ENCODE measurements around the gene YPEL2. TPM values are rescaled to one million over a fixed set of nuclear protein-coding genes. Genes with fewer than 3 reads are reported as not detected.

The YPEL2 gene
- total RNA-seq, 1 experiment from 2014 or later: 4.1 TPM

DNA sequence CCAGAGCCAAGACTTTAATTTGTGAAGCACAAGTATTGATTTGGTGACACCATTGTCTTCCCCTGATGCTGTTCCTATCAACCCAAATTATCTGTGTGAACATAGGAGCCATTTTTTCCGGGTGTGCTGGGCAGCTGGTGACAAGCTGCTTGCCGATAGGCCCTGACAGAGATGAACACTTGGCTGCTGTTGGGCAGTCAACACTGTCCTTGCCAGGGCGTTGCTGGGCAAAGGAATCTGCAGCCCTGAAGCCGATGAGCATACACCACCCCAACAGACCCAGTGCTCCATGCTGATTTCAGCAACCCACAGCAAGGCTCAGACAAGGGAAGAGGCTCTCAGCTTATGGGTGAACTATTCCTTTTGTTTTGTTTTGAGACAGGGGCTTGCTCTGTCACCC lies 105.4 kb downstream of the YPEL2 start:
- no peaks in the 10 kb centered on the region for H3K9me3 Mint-ChIP-seq (ENCODE audit: low read depth, unreplicated experiment)
- H3K4me1 Mint-ChIP-seq (ENCODE audit: low read depth, unreplicated experiment): peaks cover 7% of the 10 kb centered on the region
- intact Hi-C loops (cut with micrococcal nuclease; ENCODE audit: unreplicated experiment): no loop called here
- no peaks in the 10 kb centered on the region for H3K36me3 Mint-ChIP-seq (ENCODE audit: insufficient read depth, unreplicated experiment)
- DNase-seq: no peak
- CTCF ChIA-PET: no interaction called here
- H3K4me3 Mint-ChIP-seq (ENCODE audit: low read depth, unreplicated experiment): no peak overlapping the region
- BruUV-seq (replicated peaks): no TSS peak
- TF ChIP-seq, protein P1, sequence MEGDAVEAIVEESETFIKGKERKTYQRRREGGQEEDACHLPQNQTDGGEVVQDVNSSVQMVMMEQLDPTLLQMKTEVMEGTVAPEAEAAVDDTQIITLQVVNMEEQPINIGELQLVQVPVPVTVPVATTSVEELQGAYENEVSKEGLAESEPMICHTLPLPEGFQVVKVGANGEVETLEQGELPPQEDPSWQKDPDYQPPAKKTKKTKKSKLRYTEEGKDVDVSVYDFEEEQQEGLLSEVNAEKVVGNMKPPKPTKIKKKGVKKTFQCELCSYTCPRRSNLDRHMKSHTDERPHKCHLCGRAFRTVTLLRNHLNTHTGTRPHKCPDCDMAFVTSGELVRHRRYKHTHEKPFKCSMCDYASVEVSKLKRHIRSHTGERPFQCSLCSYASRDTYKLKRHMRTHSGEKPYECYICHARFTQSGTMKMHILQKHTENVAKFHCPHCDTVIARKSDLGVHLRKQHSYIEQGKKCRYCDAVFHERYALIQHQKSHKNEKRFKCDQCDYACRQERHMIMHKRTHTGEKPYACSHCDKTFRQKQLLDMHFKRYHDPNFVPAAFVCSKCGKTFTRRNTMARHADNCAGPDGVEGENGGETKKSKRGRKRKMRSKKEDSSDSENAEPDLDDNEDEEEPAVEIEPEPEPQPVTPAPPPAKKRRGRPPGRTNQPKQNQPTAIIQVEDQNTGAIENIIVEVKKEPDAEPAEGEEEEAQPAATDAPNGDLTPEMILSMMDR (IDR thresholded peaks at IDR 0.05; ENCODE audit: unreplicated experiment): no peak
- H3K27ac Mint-ChIP-seq (ENCODE audit: unreplicated experiment): no peak overlapping the region
- H3K27me3 Mint-ChIP-seq (ENCODE audit: unreplicated experiment): peaks cover 14% of the 10 kb centered on the region

DNA sequence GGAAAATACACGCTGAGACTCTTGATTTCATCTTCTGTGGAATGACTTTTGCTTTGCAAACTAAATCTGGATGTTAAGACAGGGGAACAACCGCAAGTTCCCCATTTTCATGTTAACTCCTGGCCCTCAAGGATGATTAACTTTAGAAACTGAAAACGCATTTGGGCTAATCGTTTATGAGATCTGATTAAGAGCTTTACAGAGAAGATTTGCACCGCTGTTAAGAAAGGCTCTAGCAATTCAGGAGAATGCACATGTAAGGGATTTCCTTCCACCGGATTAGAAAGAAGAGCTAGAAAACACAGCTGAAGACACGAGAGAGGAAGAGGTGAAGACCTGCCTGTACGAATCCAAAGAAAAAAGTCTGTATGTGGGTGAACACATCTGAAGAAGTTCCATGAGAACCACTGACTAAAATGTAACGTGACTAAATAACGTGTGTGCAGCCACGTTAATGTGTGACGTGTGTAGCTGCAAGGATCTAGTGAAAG lies 106.4 kb downstream of the YPEL2 start:
- no peak overlapping the region for H3K27ac Mint-ChIP-seq (ENCODE audit: unreplicated experiment)
- no peaks in the 10 kb centered on the region for H3K36me3 Mint-ChIP-seq (ENCODE audit: insufficient read depth, unreplicated experiment)
- intact Hi-C loops (cut with micrococcal nuclease; ENCODE audit: unreplicated experiment): no loop called here
- no peak overlapping the region for H3K4me3 Mint-ChIP-seq (ENCODE audit: low read depth, unreplicated experiment)
- DNase-seq: no peak
- TF ChIP-seq, protein P1 (IDR thresholded peaks at IDR 0.05; ENCODE audit: unreplicated experiment): no peak
- CTCF ChIA-PET: no interaction called here
- H3K27me3 Mint-ChIP-seq (ENCODE audit: unreplicated experiment): peaks cover 5% of the 10 kb centered on the region
- no TSS peak for BruUV-seq (replicated peaks)
- H3K9me3 Mint-ChIP-seq (ENCODE audit: low read depth, unreplicated experiment): no peaks in the 10 kb centered on the region
- H3K4me1 Mint-ChIP-seq (ENCODE audit: low read depth, unreplicated experiment): peaks cover 7% of the 10 kb centered on the region

DNA sequence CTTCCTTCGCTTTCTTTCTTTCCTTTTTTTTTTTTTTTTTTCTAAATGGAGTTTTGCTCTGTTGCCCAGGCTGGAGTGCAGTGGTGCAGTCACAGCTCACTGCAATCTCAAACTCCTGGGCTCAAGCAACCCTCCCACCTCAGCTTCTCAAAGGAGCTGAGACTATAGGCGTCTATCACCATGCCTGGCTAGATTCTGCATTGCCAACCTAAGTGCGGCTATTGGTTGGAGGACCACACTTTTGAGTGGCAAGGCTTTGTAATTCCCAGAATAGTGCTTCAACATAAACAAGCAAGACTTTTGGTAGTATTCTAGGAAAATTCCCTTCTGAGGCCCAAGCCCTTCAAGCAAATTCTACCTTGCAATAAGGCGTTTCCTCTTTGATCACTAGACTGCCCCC lies 107.8 kb downstream of the YPEL2 start:
- no peak overlapping the region for H3K4me3 Mint-ChIP-seq (ENCODE audit: low read depth, unreplicated experiment)
- no peaks in the 10 kb centered on the region for H3K36me3 Mint-ChIP-seq (ENCODE audit: insufficient read depth, unreplicated experiment)
- no peaks in the 10 kb centered on the region for H3K27me3 Mint-ChIP-seq (ENCODE audit: unreplicated experiment)
- no peaks in the 10 kb centered on the region for H3K9me3 Mint-ChIP-seq (ENCODE audit: low read depth, unreplicated experiment)
- TF ChIP-seq, protein P1 (IDR thresholded peaks at IDR 0.05; ENCODE audit: unreplicated experiment): no peak
- CTCF ChIA-PET: interaction anchor here (0.5 to 1.7 kb wide), 3 partner anchors 110 to 1594 kb away, joined by 3 to 6 read pairs (median 6); no protein-coding TSS in a partner anchor
- peaks cover 7% of the 10 kb centered on the region for H3K4me1 Mint-ChIP-seq (ENCODE audit: low read depth, unreplicated experiment)
- no peak for DNase-seq
- no peak overlapping the region for H3K27ac Mint-ChIP-seq (ENCODE audit: unreplicated experiment)
- BruUV-seq (replicated peaks): no TSS peak
- intact Hi-C loops (cut with micrococcal nuclease; ENCODE audit: unreplicated experiment): no loop called here

DNA sequence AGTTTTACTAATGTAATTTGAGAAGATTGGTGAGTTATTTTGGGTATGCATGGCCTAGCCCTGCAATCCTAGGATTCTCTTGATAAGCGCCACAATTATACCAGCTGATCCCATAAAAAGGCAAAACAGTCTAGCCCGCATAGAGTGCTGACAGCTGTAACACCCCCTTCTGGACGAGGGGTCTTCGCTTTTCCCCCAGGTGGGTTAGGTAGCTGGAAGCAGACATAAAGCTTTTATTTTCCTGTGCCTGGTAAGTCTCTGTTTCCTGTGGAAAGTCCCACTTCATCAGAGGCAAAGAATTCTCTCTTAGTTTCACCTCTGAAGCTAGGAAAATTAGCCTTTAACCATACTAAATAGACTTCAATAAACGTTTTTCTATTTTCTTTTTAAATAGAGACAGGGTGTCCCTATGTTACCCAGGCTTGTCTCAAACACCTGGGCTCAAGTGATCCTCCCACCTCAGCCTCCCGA lies 108.3 kb downstream of the YPEL2 start:
- Mint-ChIP-seq H3K36me3 (ENCODE audit: insufficient read depth, unreplicated experiment) (no peaks in the 10 kb centered on the region), H3K4me3 (ENCODE audit: low read depth, unreplicated experiment) (no peak overlapping the region), H3K9me3 (ENCODE audit: low read depth, unreplicated experiment) (no peaks in the 10 kb centered on the region), H3K27ac (ENCODE audit: unreplicated experiment) (no peak overlapping the region), H3K27me3 (ENCODE audit: unreplicated experiment) (no peaks in the 10 kb centered on the region), H3K4me1 (ENCODE audit: low read depth, unreplicated experiment) (peaks cover 7% of the 10 kb centered on the region)
- intact Hi-C loops (cut with micrococcal nuclease; ENCODE audit: unreplicated experiment): loop anchor here (1.0 to 2.0 kb wide), 3 partner anchors 110 to 219 kb away; partner anchors contain the start of gene GDPD1
- CTCF ChIA-PET: interaction anchor here (0.8 to 1.7 kb wide), 3 partner anchors 104 to 129 kb away, joined by 4 to 6 read pairs (median 6); no protein-coding TSS in a partner anchor
- BruUV-seq (replicated peaks): no TSS peak
- TF ChIP-seq, protein P1 (IDR thresholded peaks at IDR 0.05; ENCODE audit: unreplicated experiment): no peak
- DNase-seq: no peak
